ENCODE results near the gene ZSCAN12. TPM values are rescaled to one million over a fixed set of nuclear protein-coding genes. Genes with fewer than 3 reads are reported as not detected.

ZSCAN12 gene
- total RNA-seq, 1 donor from 2014 or later: 20.7 TPM

GRCh38 chr6:28371280-28371679, 28.3 kb downstream of the ZSCAN12 start:
- Histone ChIP-seq H3K27me3 (no peaks in the 10 kb centered on the region), H3K4me3 (no peak overlapping the region), H4K20me1 (ENCODE audit: low read depth) (no peaks in the 10 kb centered on the region), H3K9me3 (ENCODE audit: low read depth) (no peaks in the 10 kb centered on the region), H3K27ac (no peak overlapping the region), H3F3A (ENCODE audit: low read depth) (peaks cover 3% of the 10 kb centered on the region), H3K79me2 (ENCODE audit: low read depth) (no peaks in the 10 kb centered on the region), H3K36me3 (no peaks in the 10 kb centered on the region), H3K4me1 (no peaks in the 10 kb centered on the region), H3K4me2 (no peak overlapping the region), H3K9ac (no peak overlapping the region), H2AFZ (replicated peaks) (no peak overlapping the region)
- TF ChIP-seq CTCF (IDR thresholded peaks at IDR 0.05) (no peak), EZH2phosphoT487 (IDR thresholded peaks at IDR 0.05) (no peak), EZH2 (IDR thresholded peaks at IDR 0.05) (no peak)
- no peak overlapping the region for H3K4me3 Mint-ChIP-seq
- H3K4me1 Mint-ChIP-seq: no peaks in the 10 kb centered on the region
- H3K27me3 Mint-ChIP-seq (ENCODE audit: insufficient read depth, low read depth): no peaks in the 10 kb centered on the region
- no peaks in the 10 kb centered on the region for H3K9me3 Mint-ChIP-seq
- DNase-seq (ENCODE audit: low spot score): no peak
- H3K27ac Mint-ChIP-seq: no peak overlapping the region
- H3K36me3 Mint-ChIP-seq: peaks cover 15% of the 10 kb centered on the region

GRCh38 chr6:28370440-28370839, 29.1 kb downstream of the ZSCAN12 start:
- no peaks in the 10 kb centered on the region for H3K36me3 ChIP-seq
- H3K27me3 ChIP-seq: no peaks in the 10 kb centered on the region
- H3K27me3 Mint-ChIP-seq (ENCODE audit: insufficient read depth, low read depth): no peaks in the 10 kb centered on the region
- no peak overlapping the region for H3K4me2 ChIP-seq
- H3K27ac Mint-ChIP-seq: no peak overlapping the region
- peaks cover 3% of the 10 kb centered on the region for H3F3A ChIP-seq (ENCODE audit: low read depth)
- no peaks in the 10 kb centered on the region for H4K20me1 ChIP-seq (ENCODE audit: low read depth)
- H3K4me3 Mint-ChIP-seq: no peak overlapping the region
- peaks cover 22% of the 10 kb centered on the region for H3K36me3 Mint-ChIP-seq
- no peak overlapping the region for H3K4me3 ChIP-seq
- TF ChIP-seq EZH2phosphoT487 (IDR thresholded peaks at IDR 0.05) (no peak), CTCF (IDR thresholded peaks at IDR 0.05) (no peak), EZH2 (IDR thresholded peaks at IDR 0.05) (no peak)
- no peak overlapping the region for H2AFZ ChIP-seq (replicated peaks)
- DNase-seq (ENCODE audit: low spot score): no peak
- no peaks in the 10 kb centered on the region for H3K4me1 ChIP-seq
- H3K9ac ChIP-seq: no peak overlapping the region
- H3K4me1 Mint-ChIP-seq: no peaks in the 10 kb centered on the region
- H3K9me3 Mint-ChIP-seq: no peaks in the 10 kb centered on the region
- no peaks in the 10 kb centered on the region for H3K9me3 ChIP-seq (ENCODE audit: low read depth)
- no peaks in the 10 kb centered on the region for H3K79me2 ChIP-seq (ENCODE audit: low read depth)
- no peak overlapping the region for H3K27ac ChIP-seq

GRCh38 chr6:28369463-28369862, 30.1 kb downstream of the ZSCAN12 start:
- Histone ChIP-seq H3K27ac (no peak overlapping the region), H3K4me3 (no peak overlapping the region), H3K4me2 (no peak overlapping the region), H3K79me2 (ENCODE audit: low read depth) (no peaks in the 10 kb centered on the region), H3K27me3 (no peaks in the 10 kb centered on the region), H4K20me1 (ENCODE audit: low read depth) (no peaks in the 10 kb centered on the region), H3F3A (ENCODE audit: low read depth) (peaks cover 3% of the 10 kb centered on the region), H3K36me3 (no peaks in the 10 kb centered on the region), H2AFZ (replicated peaks) (no peak overlapping the region), H3K4me1 (no peaks in the 10 kb centered on the region), H3K9ac (no peak overlapping the region), H3K9me3 (ENCODE audit: low read depth) (no peaks in the 10 kb centered on the region)
- no peak overlapping the region for H3K4me3 Mint-ChIP-seq
- H3K4me1 Mint-ChIP-seq: no peaks in the 10 kb centered on the region
- peaks cover 25% of the 10 kb centered on the region for H3K36me3 Mint-ChIP-seq
- no peak for DNase-seq (ENCODE audit: low spot score)
- H3K27ac Mint-ChIP-seq: no peak overlapping the region
- TF ChIP-seq EZH2phosphoT487 (IDR thresholded peaks at IDR 0.05) (no peak), EZH2 (IDR thresholded peaks at IDR 0.05) (no peak), CTCF (IDR thresholded peaks at IDR 0.05) (no peak)
- no peaks in the 10 kb centered on the region for H3K9me3 Mint-ChIP-seq
- no peaks in the 10 kb centered on the region for H3K27me3 Mint-ChIP-seq (ENCODE audit: insufficient read depth, low read depth)
